ENCODE measurements around the gene MAFB.

GRCh38 chr20:40650707-40651106 is 38.3 kb downstream of the MAFB start:
- TF ChIP-seq CTCF (IDR thresholded peaks at IDR 0.05) (no peak), POLR2A (IDR thresholded peaks at IDR 0.05) (no peak)

Data from Peyer's patch (tissue), 4 donors.